ENCODE measurements around the gene APBA2.

GRCh38 chr15:29105151-29105854 is 219.5 kb downstream of the APBA2 start:
- TF ChIP-seq CTCF (conservative IDR thresholded peaks at IDR 0.05; ENCODE audit: low read depth, low read length) (no peak), EZH2 (IDR thresholded peaks at IDR 0.05; ENCODE audit: borderline replicate concordance, low read depth, low read length, poor library complexity, severe bottlenecking) (no peak)
